GM12801 (cell line): ENCODE measurements around the gene INPP4A.

Experiments
- CTCF ChIP-seq: IDR thresholded peaks from one replicate; pipeline ENCODE4 v1.5.1; 2011; ENCODE audit warnings: control low read depth; ENCODE audit not compliant: insufficient read length; ENCODE audit errors: extremely low read depth

INPP4A gene

GRCh38 chr2:98607104-98607503 lies 162.4 kb downstream of the INPP4A start:
- TF ChIP-seq CTCF, result no peak

GRCh38 chr2:98607741-98608115 lies 163.1 kb downstream of the INPP4A start:
- TF ChIP-seq CTCF, result no peak

GRCh38 chr2:98608116-98608961 lies 163.7 kb downstream of the INPP4A start, which contains the start of the genes COA5 and UNC50:
COA5 (minus strand) TSS chr2:98608512; CDS start chr2:98608405, 107 bp downstream.
UNC50 (plus strand) TSS chr2:98608589; CDS start chr2:98609760, 1,171 bp downstream.
- TF ChIP-seq CTCF, result no peak

- TF ChIP-seq CTCF, result no peak
Measured at GRCh38 chr2:98608962-98609604, 164.4 kb downstream of the INPP4A start.

- no peak for TF ChIP-seq CTCF
Measured at GRCh38 chr2:98614024-98614739, 169.5 kb downstream of the INPP4A start.

GRCh38 chr2:98615481-98615880 lies 170.8 kb downstream of the INPP4A start:
- TF ChIP-seq CTCF, result no peak

- TF ChIP-seq CTCF, result no peak
Measured at GRCh38 chr2:98617149-98617548, 172.5 kb downstream of the INPP4A start.
